K562 (cell line): ENCODE results near the gene TMED8. TPM values are rescaled to one million over a fixed set of nuclear protein-coding genes. Genes with fewer than 3 reads are reported as not detected.

Experiments
- HDGF ChIP-seq: fragments of 450-650 bp; IDR thresholded peaks from 2 replicates; pipeline ENCODE4 v1.6.1; 2016
- MEIS2 ChIP-seq: fragments of 450-650 bp; IDR thresholded peaks from 2 replicates; pipeline ENCODE4 v1.6.1; 2014; ENCODE audit warnings: mild to moderate bottlenecking; ENCODE audit not compliant: partially characterized antibody
- SMAD2 ChIP-seq: fragments of 150-350 bp; IDR thresholded peaks from 2 replicates; pipeline ENCODE4 v1.6.1; 2014; ENCODE audit warnings: low read depth, mild to moderate bottlenecking, low read length
- ZKSCAN8 ChIP-seq: fragments of 200-800 bp; sonication (Bioruptor generic); IDR thresholded peaks from 2 replicates; pipeline ENCODE4 v1.6.1; 2016; ENCODE audit warnings: missing genetic modification characterization, missing compliant biosample characterization
- ZNF121 ChIP-seq: sonication (generic); formaldehyde crosslinking; conservative IDR thresholded peaks from 2 replicates; pipeline ENCODE4 v1.8.0; 2022; ENCODE audit warnings: missing genetic modification reagents
- ZNF124 ChIP-seq: sonication (generic); formaldehyde crosslinking; IDR thresholded peaks from 2 replicates; pipeline ENCODE4 v1.8.1; 2022; ENCODE audit warnings: missing genetic modification reagents
- polyA plus RNA-seq, 8 experiments: library from polyadenylated mRNA; depleted of rRNA in 4 of 8; stranded (reverse) in 5 of 8; unstranded in 3 of 8; fragments of >200 nt; fragmentation: Nextera tagmentation in 2 of 8; fragmentation: Illumina TruSeq in 1 of 8; extraction: Ambion mirVana in 2 of 8; extraction: Trizol in 1 of 8; gene quantifications; 2 replicates each; pipeline versions ENCODE4 v1.2.1 to v1.2.3, GENCODE V29; 2011 to 2014; ENCODE audit warnings: inconsistent platforms in 1 of 8, missing spikeins in 1 of 8
- total RNA-seq, 7 experiments: library from RNA; depleted of rRNA in 6 of 7; stranded (reverse); fragments of >200 nt in 6 of 7; fragmentation: Illumina TruSeq in 2 of 7; extraction: Trizol in 2 of 7; gene quantifications; 2 replicates each; pipeline versions ENCODE4 v1.2.1 to v1.2.3, GENCODE V29; 2011 to 2021; ENCODE audit warnings: low replicate concordance in 1 of 7
- TF ChIP-seq, protein P1 (sequence below): IDR thresholded peaks from 3 replicates; pipeline ENCODE4 v1.6.1; 2011; ENCODE audit warnings: borderline replicate concordance, mild to moderate bottlenecking, moderate library complexity; ENCODE audit not compliant: insufficient read length; ENCODE audit errors: extremely low read depth
- TF ChIP-seq, protein P2 (sequence below): sonication (generic); formaldehyde crosslinking; IDR thresholded peaks from 2 replicates; pipeline ENCODE4 v1.8.0; 2022; ENCODE audit warnings: mild to moderate bottlenecking, low read depth, missing genetic modification reagents

TMED8 gene
- total and polyA plus RNA-seq, 9 of the 15 experiments (the other 6 are each of a cell fraction or from before 2014, with no cell fraction given) = 3.3 to 17.4 (median 12.0) TPM

DNA sequence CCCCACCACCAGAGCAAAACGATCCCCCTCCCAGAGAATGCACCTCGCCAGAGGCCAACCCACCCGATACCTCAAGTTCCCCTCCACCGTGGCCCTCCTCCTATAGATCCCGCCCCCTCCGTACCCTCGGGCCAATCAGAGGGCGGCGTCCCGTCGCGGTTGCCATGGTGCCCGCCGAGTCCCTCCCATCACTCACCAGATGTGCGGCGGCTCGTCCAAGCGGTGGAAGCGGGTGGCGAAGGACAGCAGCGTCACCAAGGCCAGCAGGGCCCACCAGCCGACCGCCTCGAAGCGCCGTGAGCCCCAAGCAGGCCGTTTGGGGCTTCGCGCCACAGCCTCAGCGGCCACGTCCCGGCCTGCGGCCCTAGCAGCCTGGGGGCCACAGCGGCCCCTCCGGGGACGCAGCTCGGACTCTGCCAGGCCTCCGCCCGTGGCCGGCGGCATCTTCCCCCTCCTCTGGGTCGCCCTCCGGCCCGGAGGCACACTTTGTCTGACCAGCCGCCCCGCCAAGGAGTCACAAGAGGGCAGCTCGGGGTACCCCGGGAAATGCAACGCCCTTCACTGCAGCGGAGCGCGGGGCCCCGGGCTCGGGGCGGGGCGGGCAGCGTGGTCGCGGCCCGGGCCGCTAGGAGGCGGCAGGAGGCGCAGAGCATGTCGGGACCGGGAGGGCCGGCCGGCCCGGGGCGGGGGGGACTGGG, 56.5 kb downstream of the TMED8 start, which contains the start of gene POMT2 (continued):
- TF ChIP-seq, protein P1, sequence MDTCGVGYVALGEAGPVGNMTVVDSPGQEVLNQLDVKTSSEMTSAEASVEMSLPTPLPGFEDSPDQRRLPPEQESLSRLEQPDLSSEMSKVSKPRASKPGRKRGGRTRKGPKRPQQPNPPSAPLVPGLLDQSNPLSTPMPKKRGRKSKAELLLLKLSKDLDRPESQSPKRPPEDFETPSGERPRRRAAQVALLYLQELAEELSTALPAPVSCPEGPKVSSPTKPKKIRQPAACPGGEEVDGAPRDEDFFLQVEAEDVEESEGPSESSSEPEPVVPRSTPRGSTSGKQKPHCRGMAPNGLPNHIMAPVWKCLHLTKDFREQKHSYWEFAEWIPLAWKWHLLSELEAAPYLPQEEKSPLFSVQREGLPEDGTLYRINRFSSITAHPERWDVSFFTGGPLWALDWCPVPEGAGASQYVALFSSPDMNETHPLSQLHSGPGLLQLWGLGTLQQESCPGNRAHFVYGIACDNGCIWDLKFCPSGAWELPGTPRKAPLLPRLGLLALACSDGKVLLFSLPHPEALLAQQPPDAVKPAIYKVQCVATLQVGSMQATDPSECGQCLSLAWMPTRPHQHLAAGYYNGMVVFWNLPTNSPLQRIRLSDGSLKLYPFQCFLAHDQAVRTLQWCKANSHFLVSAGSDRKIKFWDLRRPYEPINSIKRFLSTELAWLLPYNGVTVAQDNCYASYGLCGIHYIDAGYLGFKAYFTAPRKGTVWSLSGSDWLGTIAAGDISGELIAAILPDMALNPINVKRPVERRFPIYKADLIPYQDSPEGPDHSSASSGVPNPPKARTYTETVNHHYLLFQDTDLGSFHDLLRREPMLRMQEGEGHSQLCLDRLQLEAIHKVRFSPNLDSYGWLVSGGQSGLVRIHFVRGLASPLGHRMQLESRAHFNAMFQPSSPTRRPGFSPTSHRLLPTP = no peak
- TF ChIP-seq SMAD2 (no peak), MEIS2 (peak; percentile 73), HDGF (no peak), ZNF124 (CRISPR knock-in tag) (no peak), ZKSCAN8 (CRISPR knock-in tag) (no peak), ZNF121 (CRISPR knock-in tag) (no peak)
- TF ChIP-seq, protein P2, sequence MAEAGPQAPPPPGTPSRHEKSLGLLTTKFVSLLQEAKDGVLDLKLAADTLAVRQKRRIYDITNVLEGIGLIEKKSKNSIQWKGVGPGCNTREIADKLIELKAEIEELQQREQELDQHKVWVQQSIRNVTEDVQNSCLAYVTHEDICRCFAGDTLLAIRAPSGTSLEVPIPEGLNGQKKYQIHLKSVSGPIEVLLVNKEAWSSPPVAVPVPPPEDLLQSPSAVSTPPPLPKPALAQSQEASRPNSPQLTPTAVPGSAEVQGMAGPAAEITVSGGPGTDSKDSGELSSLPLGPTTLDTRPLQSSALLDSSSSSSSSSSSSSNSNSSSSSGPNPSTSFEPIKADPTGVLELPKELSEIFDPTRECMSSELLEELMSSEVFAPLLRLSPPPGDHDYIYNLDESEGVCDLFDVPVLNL = 0 out of 2 replicates have a peak, but pooled peaks have one; percentile 33
